AG04449 (cell line): ENCODE measurements around the gene POU6F1.

Experiments
- CTCF ChIA-PET: fragments of 350-600 bp; formaldehyde crosslinking; extraction: SDS; loops from one replicate; lab custom pipeline; 2021; ENCODE audit warnings: antibody characterized with exemption; lab: Yijun Ruan, JAX
- POLR2A ChIA-PET: fragments of 400-600, 350-600 bp; formaldehyde crosslinking; extraction: SDS; loops from one replicate; lab custom pipeline; 2020; ENCODE audit warnings: antibody characterized with exemption, inconsistent platforms; lab: Yijun Ruan, JAX
- DNase-seq: peaks from one replicate; pipeline ENCODE4 v3.0.0-alpha.2; 2010; ENCODE audit warnings: low read depth, low spot score
- H3K4me3 ChIP-seq: 2 replicates; pipeline ENCODE4 v1.5.1; 2011; ENCODE audit warnings: low read depth, mild to moderate bottlenecking, control low read depth, low read length
- TF ChIP-seq, protein P1 (sequence below): IDR thresholded peaks from one replicate; pipeline ENCODE4 v1.5.1; 2011; ENCODE audit warnings: mild to moderate bottlenecking, moderate library complexity, low read length, control low read depth, inconsistent platforms; ENCODE audit not compliant: insufficient read depth; ENCODE audit errors: missing control alignments

The POU6F1 gene

DNA sequence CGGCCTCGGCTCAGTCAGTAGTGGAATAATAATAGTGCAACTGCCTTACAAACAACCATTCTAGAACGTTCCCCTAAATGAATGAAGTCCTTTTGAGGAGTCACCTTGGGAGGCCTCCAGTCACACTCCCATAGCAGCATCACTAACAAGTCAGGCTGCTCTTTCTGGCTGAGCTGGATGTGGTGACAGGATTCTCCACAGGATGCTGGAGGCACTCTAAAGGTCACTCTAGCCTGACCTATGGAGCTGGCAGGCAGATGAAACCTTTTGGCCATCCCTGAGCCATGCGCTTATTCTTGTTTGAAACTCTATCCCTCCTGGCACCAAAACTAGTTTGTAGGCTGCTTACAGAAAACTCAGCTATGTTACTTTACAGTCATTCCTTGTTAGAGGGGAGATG, 27.0 kb downstream of the POU6F1 start:
- TF ChIP-seq, protein P1, sequence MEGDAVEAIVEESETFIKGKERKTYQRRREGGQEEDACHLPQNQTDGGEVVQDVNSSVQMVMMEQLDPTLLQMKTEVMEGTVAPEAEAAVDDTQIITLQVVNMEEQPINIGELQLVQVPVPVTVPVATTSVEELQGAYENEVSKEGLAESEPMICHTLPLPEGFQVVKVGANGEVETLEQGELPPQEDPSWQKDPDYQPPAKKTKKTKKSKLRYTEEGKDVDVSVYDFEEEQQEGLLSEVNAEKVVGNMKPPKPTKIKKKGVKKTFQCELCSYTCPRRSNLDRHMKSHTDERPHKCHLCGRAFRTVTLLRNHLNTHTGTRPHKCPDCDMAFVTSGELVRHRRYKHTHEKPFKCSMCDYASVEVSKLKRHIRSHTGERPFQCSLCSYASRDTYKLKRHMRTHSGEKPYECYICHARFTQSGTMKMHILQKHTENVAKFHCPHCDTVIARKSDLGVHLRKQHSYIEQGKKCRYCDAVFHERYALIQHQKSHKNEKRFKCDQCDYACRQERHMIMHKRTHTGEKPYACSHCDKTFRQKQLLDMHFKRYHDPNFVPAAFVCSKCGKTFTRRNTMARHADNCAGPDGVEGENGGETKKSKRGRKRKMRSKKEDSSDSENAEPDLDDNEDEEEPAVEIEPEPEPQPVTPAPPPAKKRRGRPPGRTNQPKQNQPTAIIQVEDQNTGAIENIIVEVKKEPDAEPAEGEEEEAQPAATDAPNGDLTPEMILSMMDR = no peak
- ChIA-PET CTCF (no interaction called here), POLR2A (no interaction called here)
- no peak for DNase-seq
- H3K4me3 ChIP-seq = no peak overlapping the region

DNA sequence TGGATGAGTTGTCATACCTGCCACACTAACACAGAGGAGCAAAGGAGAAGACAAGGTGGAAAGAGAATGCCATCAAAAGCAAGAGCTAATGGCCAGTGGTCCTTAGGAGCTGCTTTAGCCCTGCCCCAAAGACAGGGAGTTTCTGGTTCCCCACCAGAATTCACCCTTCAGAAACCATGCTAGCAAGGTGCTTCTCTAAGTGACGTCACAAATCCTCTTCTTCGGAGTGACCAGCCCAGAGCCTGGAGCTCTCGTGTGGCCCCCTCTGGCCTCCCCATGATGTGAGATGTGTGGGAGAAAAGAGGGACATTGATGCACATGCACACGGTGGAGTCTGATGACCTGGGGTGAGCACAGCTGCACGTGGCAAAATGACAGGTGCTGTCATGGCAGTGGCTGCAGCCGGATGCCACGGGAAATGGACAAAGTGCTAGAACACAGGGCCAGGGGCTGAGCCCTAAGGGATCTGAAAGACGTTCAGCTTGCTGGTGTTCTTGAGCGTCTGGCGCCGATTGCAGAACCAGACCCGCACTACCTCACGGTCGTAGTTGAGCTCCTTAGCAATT, 28.0 kb downstream of the POU6F1 start:
- ChIA-PET POLR2A (no interaction called here), CTCF (no interaction called here)
- H3K4me3 ChIP-seq = no peak overlapping the region
- no peak for DNase-seq
- TF ChIP-seq, protein P1 = no peak

DNA sequence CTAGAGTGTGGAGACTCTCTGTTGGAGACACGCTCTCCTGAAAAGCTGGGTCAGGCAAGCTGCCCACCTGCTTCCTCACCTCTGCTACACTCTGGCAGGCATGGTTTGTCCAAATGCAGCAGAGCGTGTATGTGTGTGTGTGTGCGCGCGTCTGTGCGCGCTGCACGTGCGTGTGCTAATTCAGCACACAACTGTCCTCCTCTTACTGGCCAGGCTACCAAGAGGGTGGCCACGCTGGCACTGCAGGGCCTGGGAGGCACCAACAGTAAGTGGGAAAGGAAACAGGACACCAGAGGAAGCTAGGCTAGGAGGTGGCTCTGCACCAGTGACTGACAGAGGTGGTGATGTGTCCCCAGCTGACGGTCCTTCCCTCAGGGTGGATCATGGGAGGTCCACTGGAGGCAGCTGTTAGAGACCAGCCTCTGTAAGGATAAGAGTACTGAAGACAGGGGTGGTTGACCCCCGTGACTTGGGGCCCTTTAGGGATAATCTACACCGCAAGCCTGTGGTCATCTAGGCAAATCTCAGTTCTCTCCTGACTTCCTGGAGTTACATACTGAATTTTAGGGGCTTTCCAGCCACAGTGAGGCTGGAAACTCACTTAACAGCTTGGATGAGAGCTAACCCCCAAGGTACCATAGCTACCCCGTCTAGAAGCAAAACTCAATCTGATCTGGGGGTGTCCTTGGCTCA, 29.4 kb downstream of the POU6F1 start:
- CTCF ChIA-PET = interaction anchor here (0.9 kb wide), 1 partner anchor 219 kb away, joined by 3 read pairs; no protein-coding TSS in a partner anchor
- TF ChIP-seq, protein P1 = no peak
- POLR2A ChIA-PET = no interaction called here
- H3K4me3 ChIP-seq = no peak overlapping the region
- no peak for DNase-seq

DNA sequence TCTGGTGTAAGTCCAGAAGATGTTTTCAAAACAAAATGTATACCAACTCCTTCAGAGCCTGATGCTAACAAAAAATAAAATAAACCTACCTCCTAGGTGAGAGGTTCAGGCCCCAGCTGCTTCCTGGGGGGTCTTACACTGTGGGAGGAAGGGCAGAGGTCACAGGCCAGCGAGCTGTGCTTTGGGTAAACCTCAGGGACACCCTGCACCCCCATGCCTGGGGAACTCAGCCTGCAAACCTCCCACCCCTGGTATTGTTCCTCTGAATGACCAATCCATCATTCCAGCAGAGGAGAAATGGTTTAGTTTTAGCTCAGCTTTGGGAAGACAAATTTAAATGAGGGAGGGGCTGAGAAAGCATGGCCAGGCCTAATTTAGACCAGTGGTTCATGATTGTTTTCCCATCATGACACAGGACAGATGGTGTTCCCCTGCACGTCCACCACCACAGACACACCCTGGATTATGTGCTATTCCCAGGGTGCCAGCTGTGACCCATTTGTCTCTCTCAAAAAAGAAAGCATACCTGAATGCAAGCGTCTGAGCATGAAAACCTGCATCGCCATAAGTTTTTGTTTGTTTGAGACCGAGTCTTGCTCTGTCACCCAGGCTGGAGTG, 30.4 kb downstream of the POU6F1 start:
- ChIA-PET CTCF (interaction anchor here (1.1 kb wide), 1 partner anchor 10 kb away, joined by 3 read pairs; no protein-coding TSS in a partner anchor), POLR2A (no interaction called here)
- no peak for DNase-seq
- no peak overlapping the region for H3K4me3 ChIP-seq
- TF ChIP-seq, protein P1 = no peak

DNA sequence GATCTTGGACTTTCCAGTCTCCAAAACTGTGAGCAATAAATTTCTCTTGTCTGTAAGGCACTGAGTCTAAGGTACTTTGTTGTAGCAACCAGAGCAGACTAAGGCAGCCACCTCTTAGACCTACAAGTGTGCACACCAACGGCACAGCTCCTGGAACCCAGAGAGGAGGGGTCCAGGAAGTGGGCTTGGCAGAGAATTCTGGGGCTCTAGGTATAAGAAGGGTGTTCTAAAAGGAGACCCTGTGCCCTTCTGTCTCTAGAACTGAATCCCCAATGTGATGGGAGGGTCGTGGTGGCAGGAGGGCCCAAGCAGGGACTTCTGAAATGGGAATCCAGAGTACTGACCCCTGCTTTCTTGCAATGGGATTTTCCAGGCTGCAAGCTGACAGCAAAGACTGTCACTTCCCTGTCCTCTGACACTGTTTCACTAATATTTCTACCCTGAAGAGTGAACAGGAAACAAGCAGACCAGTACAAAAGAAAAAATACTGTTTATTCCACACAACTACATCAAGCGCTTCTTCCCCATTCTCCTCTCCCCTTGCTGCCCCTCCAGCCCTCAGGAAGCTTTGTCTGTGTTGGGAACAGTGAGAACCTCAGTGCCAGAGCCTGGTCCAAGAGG, 31.3 kb downstream of the POU6F1 start:
- TF ChIP-seq, protein P1 = no peak
- CTCF ChIA-PET = interaction anchor here (1.1 kb wide), 1 partner anchor 11 kb away, joined by 3 read pairs; no protein-coding TSS in a partner anchor
- no peak overlapping the region for H3K4me3 ChIP-seq
- no peak for DNase-seq
- POLR2A ChIA-PET = no interaction called here
